ENCODE results near the gene SLC8B1.

DNA sequence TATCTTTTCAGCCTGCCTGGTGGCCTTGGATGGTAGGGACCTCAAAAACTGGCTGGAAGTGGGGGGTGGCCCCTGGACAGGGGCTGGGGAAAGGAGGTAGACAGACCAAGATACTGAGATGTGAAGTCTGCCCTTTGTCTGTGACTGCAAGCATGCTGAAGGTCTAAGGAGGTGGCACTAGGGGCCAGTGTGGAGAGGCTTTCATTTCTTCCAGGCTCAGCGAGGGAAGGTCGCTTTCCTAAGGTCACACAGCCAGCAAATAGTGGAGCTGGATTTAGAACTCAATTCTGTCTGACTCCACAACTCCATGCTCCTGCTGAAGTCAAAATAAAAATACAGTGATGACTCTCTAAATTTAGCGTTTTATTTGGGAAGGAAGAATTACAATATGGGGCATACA, 12.2 kb upstream of the SLC8B1 start:
- TF ChIP-seq, protein P1, sequence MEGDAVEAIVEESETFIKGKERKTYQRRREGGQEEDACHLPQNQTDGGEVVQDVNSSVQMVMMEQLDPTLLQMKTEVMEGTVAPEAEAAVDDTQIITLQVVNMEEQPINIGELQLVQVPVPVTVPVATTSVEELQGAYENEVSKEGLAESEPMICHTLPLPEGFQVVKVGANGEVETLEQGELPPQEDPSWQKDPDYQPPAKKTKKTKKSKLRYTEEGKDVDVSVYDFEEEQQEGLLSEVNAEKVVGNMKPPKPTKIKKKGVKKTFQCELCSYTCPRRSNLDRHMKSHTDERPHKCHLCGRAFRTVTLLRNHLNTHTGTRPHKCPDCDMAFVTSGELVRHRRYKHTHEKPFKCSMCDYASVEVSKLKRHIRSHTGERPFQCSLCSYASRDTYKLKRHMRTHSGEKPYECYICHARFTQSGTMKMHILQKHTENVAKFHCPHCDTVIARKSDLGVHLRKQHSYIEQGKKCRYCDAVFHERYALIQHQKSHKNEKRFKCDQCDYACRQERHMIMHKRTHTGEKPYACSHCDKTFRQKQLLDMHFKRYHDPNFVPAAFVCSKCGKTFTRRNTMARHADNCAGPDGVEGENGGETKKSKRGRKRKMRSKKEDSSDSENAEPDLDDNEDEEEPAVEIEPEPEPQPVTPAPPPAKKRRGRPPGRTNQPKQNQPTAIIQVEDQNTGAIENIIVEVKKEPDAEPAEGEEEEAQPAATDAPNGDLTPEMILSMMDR (IDR thresholded peaks at IDR 0.05; ENCODE audit: low read depth, low read length) = no peak
- TF ChIP-seq EZH2phosphoT487 (IDR thresholded peaks at IDR 0.05; ENCODE audit: low read depth) = no peak
